Measurements from ENCODE around the gene ICAM4. TPM values are rescaled to one million over a fixed set of nuclear protein-coding genes. Genes with fewer than 3 reads are reported as not detected.
"Not testable (repeated sequence)": the region's sequence is repeated elsewhere in the genome, so short reads cannot be mapped to it uniquely, and the experiment has no call there.

ICAM4 gene
- polyA plus RNA-seq, 1 of the 3 experiments (the other 2 are of a cell fraction), result 0.05 TPM

- no peak overlapping the region for H3K27ac ChIP-seq (ENCODE audit: low read depth in 2 of 2, low read length in 1 of 2)
- H3K4me2 ChIP-seq, result no peak overlapping the region
- no peaks in the 10 kb centered on the region for H3K79me2 ChIP-seq (ENCODE audit: insufficient read depth)
- H3K27me3 ChIP-seq (ENCODE audit: insufficient read depth), result no peaks in the 10 kb centered on the region
- H3K4me1 ChIP-seq (ENCODE audit: control insufficient read depth in 1 of 2, insufficient read depth in 2 of 2, low read depth in 1 of 2, low read length in 1 of 2), result no peaks in the 10 kb centered on the region
- H3K9me2 ChIP-seq, result no peaks in the 10 kb centered on the region
- no peak overlapping the region for H3K4me3 ChIP-seq (ENCODE audit: low read depth in 2 of 2, low read length in 1 of 2)
- 89% methylated on average over 5 of the region's 5 CpGs for WGBS (ENCODE audit: low lambda C conversion rate)
- no peak overlapping the region for H3K9ac ChIP-seq
- H3K9me3 ChIP-seq, result no peaks in the 10 kb centered on the region
- TF ChIP-seq TAF1 (IDR thresholded peaks at IDR 0.05; ENCODE audit: borderline replicate concordance, low read depth, low read length) (no peak), EP300 (IDR thresholded peaks at IDR 0.05; ENCODE audit: borderline replicate concordance in 1 of 2, low read depth in 1 of 2, low read length in 1 of 2) (no peak), TEAD4 (IDR thresholded peaks at IDR 0.05; ENCODE audit: borderline replicate concordance, insufficient read depth) (no peak), GATA2 (CRISPR knock-in tag; IDR thresholded peaks at IDR 0.05) (no peak), SMC3 (IDR thresholded peaks at IDR 0.05; ENCODE audit: low read depth, low read length) (no peak), NFIC (IDR thresholded peaks at IDR 0.05; ENCODE audit: borderline replicate concordance) (no peak), POLR2AphosphoS5 (IDR thresholded peaks at IDR 0.05; ENCODE audit: low read depth, low read length) (no peak)
- TF ChIP-seq, protein P1, sequence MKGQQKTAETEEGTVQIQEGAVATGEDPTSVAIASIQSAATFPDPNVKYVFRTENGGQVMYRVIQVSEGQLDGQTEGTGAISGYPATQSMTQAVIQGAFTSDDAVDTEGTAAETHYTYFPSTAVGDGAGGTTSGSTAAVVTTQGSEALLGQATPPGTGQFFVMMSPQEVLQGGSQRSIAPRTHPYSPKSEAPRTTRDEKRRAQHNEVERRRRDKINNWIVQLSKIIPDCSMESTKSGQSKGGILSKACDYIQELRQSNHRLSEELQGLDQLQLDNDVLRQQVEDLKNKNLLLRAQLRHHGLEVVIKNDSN (IDR thresholded peaks at IDR 0.05; ENCODE audit: borderline replicate concordance, low read depth), result no peak
- TF ChIP-seq, protein P2, sequence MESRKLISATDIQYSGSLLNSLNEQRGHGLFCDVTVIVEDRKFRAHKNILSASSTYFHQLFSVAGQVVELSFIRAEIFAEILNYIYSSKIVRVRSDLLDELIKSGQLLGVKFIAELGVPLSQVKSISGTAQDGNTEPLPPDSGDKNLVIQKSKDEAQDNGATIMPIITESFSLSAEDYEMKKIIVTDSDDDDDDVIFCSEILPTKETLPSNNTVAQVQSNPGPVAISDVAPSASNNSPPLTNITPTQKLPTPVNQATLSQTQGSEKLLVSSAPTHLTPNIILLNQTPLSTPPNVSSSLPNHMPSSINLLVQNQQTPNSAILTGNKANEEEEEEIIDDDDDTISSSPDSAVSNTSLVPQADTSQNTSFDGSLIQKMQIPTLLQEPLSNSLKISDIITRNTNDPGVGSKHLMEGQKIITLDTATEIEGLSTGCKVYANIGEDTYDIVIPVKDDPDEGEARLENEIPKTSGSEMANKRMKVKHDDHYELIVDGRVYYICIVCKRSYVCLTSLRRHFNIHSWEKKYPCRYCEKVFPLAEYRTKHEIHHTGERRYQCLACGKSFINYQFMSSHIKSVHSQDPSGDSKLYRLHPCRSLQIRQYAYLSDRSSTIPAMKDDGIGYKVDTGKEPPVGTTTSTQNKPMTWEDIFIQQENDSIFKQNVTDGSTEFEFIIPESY (IDR thresholded peaks at IDR 0.05; ENCODE audit: borderline replicate concordance, low read depth), result no peak
- TF ChIP-seq, protein P3, sequence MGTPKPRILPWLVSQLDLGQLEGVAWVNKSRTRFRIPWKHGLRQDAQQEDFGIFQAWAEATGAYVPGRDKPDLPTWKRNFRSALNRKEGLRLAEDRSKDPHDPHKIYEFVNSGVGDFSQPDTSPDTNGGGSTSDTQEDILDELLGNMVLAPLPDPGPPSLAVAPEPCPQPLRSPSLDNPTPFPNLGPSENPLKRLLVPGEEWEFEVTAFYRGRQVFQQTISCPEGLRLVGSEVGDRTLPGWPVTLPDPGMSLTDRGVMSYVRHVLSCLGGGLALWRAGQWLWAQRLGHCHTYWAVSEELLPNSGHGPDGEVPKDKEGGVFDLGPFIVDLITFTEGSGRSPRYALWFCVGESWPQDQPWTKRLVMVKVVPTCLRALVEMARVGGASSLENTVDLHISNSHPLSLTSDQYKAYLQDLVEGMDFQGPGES (IDR thresholded peaks at IDR 0.05; ENCODE audit: low read depth, low read length), result no peak
- TF ChIP-seq, protein P4, sequence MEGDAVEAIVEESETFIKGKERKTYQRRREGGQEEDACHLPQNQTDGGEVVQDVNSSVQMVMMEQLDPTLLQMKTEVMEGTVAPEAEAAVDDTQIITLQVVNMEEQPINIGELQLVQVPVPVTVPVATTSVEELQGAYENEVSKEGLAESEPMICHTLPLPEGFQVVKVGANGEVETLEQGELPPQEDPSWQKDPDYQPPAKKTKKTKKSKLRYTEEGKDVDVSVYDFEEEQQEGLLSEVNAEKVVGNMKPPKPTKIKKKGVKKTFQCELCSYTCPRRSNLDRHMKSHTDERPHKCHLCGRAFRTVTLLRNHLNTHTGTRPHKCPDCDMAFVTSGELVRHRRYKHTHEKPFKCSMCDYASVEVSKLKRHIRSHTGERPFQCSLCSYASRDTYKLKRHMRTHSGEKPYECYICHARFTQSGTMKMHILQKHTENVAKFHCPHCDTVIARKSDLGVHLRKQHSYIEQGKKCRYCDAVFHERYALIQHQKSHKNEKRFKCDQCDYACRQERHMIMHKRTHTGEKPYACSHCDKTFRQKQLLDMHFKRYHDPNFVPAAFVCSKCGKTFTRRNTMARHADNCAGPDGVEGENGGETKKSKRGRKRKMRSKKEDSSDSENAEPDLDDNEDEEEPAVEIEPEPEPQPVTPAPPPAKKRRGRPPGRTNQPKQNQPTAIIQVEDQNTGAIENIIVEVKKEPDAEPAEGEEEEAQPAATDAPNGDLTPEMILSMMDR (IDR thresholded peaks at IDR 0.05), result no peak
- TF ChIP-seq, protein P5, sequence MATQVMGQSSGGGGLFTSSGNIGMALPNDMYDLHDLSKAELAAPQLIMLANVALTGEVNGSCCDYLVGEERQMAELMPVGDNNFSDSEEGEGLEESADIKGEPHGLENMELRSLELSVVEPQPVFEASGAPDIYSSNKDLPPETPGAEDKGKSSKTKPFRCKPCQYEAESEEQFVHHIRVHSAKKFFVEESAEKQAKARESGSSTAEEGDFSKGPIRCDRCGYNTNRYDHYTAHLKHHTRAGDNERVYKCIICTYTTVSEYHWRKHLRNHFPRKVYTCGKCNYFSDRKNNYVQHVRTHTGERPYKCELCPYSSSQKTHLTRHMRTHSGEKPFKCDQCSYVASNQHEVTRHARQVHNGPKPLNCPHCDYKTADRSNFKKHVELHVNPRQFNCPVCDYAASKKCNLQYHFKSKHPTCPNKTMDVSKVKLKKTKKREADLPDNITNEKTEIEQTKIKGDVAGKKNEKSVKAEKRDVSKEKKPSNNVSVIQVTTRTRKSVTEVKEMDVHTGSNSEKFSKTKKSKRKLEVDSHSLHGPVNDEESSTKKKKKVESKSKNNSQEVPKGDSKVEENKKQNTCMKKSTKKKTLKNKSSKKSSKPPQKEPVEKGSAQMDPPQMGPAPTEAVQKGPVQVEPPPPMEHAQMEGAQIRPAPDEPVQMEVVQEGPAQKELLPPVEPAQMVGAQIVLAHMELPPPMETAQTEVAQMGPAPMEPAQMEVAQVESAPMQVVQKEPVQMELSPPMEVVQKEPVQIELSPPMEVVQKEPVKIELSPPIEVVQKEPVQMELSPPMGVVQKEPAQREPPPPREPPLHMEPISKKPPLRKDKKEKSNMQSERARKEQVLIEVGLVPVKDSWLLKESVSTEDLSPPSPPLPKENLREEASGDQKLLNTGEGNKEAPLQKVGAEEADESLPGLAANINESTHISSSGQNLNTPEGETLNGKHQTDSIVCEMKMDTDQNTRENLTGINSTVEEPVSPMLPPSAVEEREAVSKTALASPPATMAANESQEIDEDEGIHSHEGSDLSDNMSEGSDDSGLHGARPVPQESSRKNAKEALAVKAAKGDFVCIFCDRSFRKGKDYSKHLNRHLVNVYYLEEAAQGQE (IDR thresholded peaks at IDR 0.05; ENCODE audit: low read depth, low read length), result no peak
- TF ChIP-seq, protein P6, sequence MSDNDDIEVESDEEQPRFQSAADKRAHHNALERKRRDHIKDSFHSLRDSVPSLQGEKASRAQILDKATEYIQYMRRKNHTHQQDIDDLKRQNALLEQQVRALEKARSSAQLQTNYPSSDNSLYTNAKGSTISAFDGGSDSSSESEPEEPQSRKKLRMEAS (IDR thresholded peaks at IDR 0.05; ENCODE audit: low read depth), result no peak
- H2AFZ ChIP-seq (ENCODE audit: low read depth), result no peak overlapping the region
- CTCF ChIA-PET, result interaction anchor here (0.6 to 4.9 kb wide), 8 partner anchors 10 to 754 kb away, joined by 3 to 38 read pairs (median 4); partner anchors contain the start of genes ICAM1, ICAM5 and RAVER1
- H3F3A ChIP-seq (replicated peaks; ENCODE audit: insufficient read depth), result peaks cover 5% of the 10 kb centered on the region
- no peak for DNase-seq
- POLR2A ChIA-PET, result no interaction called here
- H3K36me3 ChIP-seq (replicated peaks in 1 of 2; ENCODE audit: control insufficient read depth in 1 of 2, insufficient read depth in 2 of 2, low read length in 1 of 2), result no peaks in the 10 kb centered on the region
- H4K20me1 ChIP-seq (ENCODE audit: insufficient read depth), result no peaks in the 10 kb centered on the region
Observed at GRCh38 chr19:10279737-10280442, 6.9 kb upstream of the ICAM4 start.

GRCh38 chr19:10282043-10282442 is 4.7 kb upstream of the ICAM4 start:
- not testable (repeated sequence) for H3F3A ChIP-seq (replicated peaks; ENCODE audit: insufficient read depth)
- CTCF ChIA-PET, result interaction anchor here (2.0 to 4.9 kb wide), 2 partner anchors 12 to 107 kb away, joined by 5 to 38 read pairs; partner anchors contain the start of gene ICAM1

More at GRCh38 chr19:10282043-10282442, 4.7 kb upstream of the ICAM4 start:
- H2AFZ ChIP-seq (ENCODE audit: low read depth); H3K9me2 ChIP-seq; H3K36me3 ChIP-seq (replicated peaks in 1 of 2; ENCODE audit: control insufficient read depth in 1 of 2, insufficient read depth in 2 of 2, low read length in 1 of 2); H4K20me1 ChIP-seq (ENCODE audit: insufficient read depth); H3K9ac ChIP-seq; H3K4me1 ChIP-seq (ENCODE audit: control insufficient read depth in 1 of 2, insufficient read depth in 2 of 2, low read depth in 1 of 2, low read length in 1 of 2); POLR2A ChIA-PET; DNase-seq; H3K27me3 ChIP-seq (ENCODE audit: insufficient read depth); H3K4me2 ChIP-seq; H3K9me3 ChIP-seq; H3K79me2 ChIP-seq (ENCODE audit: insufficient read depth); H3K27ac ChIP-seq (ENCODE audit: low read depth in 2 of 2, low read length in 1 of 2); H3K4me3 ChIP-seq (ENCODE audit: low read depth in 2 of 2, low read length in 1 of 2): not testable (repeated sequence)
- 76% methylated on average over 5 of the region's 5 CpGs for WGBS (ENCODE audit: low lambda C conversion rate)
